Measurements from ENCODE around the gene KCNQ4. TPM values are rescaled to one million over a fixed set of nuclear protein-coding genes. Genes with fewer than 3 reads are reported as not detected.

Gene KCNQ4
- total and polyA plus RNA-seq, 2 donors (not counting 1 experiment from before 2014, with no cell fraction given), result 0.16 to 0.20 TPM

- H3K4me1 Mint-ChIP-seq, result peaks cover 50% of the 10 kb centered on the region
- peak overlapping the region; percentile 5 for H3K27ac Mint-ChIP-seq
- no peaks in the 10 kb centered on the region for H3K27me3 Mint-ChIP-seq
- ChIA-PET CTCF (interaction anchor here (0.6 kb wide), 1 partner anchor 37 kb away, joined by 3 read pairs; no protein-coding TSS in a partner anchor), POLR2A (no interaction called here)
- no peak for DNase-seq
- H3K4me2 ChIP-seq (replicated peaks; ENCODE audit: low read depth, low read length, poor library complexity, severe bottlenecking), result no peak overlapping the region
- intact Hi-C loops (cut with micrococcal nuclease), result no loop called here
- H2AFZ ChIP-seq (ENCODE audit: insufficient read depth, low read depth, low read length, poor library complexity, severe bottlenecking), result no peak overlapping the region
- H3K36me3 ChIP-seq (replicated peaks in 1 of 2; ENCODE audit: control extremely low read depth in 1 of 2, control insufficient read depth in 1 of 2, extremely low read depth in 1 of 2, insufficient read depth in 2 of 2, low read length in 1 of 2), result peaks cover 9 to 68% of the 10 kb centered on the region in 2 experiments
- TF ChIP-seq EZH2 (IDR thresholded peaks at IDR 0.05; ENCODE audit: borderline replicate concordance, insufficient read depth, low read depth, low read length, poor library complexity, severe bottlenecking) (no peak), CTCF (IDR thresholded peaks at IDR 0.05) (no peak)
- H3K9ac ChIP-seq (ENCODE audit: low read length), result no peak overlapping the region
- no peak overlapping the region for H3K27ac ChIP-seq (ENCODE audit: low read length in 2 of 2)
- no peaks in the 10 kb centered on the region for H3K9me3 Mint-ChIP-seq (ENCODE audit: insufficient read depth)
- no peaks in the 10 kb centered on the region for H3K9me3 ChIP-seq (ENCODE audit: control extremely low read depth in 1 of 3, control insufficient read depth in 2 of 3, insufficient read depth in 1 of 3, low read length in 2 of 3)
- H3K27me3 ChIP-seq (replicated peaks in 1 of 4; ENCODE audit: control extremely low read depth in 1 of 4, control insufficient read depth in 3 of 4, insufficient read depth in 4 of 4, low read length in 3 of 4), result no peaks in the 10 kb centered on the region
- no peak overlapping the region for H3K4me3 ChIP-seq (ENCODE audit: control extremely low read depth in 1 of 5, extremely low read depth in 1 of 5, insufficient read depth in 1 of 5, low read depth in 2 of 5, low read length in 4 of 5)
- no peak for ATAC-seq (ENCODE audit: low read depth)
- peaks cover 88% of the 10 kb centered on the region for H3K79me2 ChIP-seq (ENCODE audit: control insufficient read depth, insufficient read depth, low read length)
- peaks cover 12 to 13% of the 10 kb centered on the region in 2 donors for H3K4me1 ChIP-seq (ENCODE audit: control insufficient read depth in 2 of 2, insufficient read depth in 2 of 2, low read length in 2 of 2)
- peaks cover 69% of the 10 kb centered on the region for H4K20me1 ChIP-seq (ENCODE audit: control insufficient read depth, insufficient read depth, low read length, poor library complexity, severe bottlenecking)
- WGBS (ENCODE audit: insufficient coverage), result 100% methylated on average over 2 of the region's 6 CpGs
- H3K4me3 Mint-ChIP-seq, result no peak overlapping the region
Observed at GRCh38 chr1:40740039-40740996, 43.3 kb upstream of the KCNQ4 start.

Measured in B cell (primary cell).